Embryonic facial prominence (tissue), 1 donor: ENCODE results near the gene DMXL2.
"Not testable (repeated sequence)": the region's sequence is repeated elsewhere in the genome, so short reads cannot be mapped to it uniquely, and the experiment has no call there.

Experiments
- DNase-seq: peaks from one replicate; pipeline ENCODE4 v3.0.0-alpha.2; 2016; ENCODE audit errors: extremely low spot score

The DMXL2 gene

DNA sequence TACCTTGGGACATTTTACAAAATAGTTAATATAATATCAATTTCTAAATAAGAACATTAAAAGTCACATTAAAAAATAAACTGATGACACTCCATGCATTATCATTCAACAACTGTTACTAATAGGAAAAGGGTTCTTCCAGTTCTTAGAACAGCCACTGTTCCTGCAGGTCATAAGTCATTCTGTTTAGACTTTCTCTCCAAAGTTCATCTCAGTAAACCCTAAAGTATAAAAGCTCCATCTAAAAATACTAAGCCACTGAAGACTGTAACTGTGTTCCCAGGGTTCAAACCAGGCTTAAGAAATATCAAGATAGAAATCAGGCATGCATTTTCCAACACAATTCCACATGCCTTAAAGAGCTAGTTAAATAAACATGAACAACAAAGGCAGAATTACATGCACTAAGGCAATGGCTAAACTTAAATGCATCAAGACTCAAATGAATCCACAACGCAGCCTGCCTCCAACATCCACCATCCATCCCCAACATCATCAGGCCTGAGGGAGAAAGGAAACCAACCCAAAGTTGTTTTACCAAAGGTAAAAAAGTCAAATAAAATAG, 46.2 kb downstream of the DMXL2 start:
- DNase-seq = no peak

DNA sequence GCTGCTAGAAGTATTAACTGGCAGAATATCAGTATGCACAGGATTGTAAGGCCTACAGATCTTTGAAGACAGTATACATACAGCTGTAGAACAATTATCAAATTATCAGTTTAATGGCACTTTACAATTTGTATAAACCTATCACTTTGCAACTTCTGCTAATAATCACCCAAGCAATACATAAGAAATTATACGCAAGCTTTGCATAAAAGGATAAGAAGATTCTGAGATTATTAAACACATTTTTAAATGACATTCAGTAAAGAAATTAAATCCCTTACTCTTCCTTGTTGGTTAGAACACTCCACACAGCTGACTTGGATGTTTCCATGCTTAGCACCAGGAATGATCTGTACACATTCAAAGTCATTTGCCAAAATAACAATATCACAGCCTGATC, 46.8 kb downstream of the DMXL2 start:
- DNase-seq = no peak

DNA sequence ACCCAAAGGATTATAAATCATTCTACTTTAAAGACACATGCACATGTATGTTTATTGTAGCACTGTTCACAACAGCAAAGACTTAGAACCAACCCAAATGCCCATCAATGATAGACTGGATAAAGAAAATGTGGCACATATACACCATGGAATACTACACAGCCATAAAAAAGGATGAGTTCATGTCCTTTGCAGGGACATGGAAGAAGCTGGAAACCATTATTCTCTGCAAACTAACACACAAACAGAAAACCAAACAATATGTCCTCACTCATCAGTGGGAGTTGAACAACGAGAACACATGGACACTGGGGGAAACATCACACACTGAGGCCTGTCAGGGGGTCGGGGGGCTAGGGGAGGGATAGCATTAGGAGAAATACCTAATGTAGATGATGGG, 49.2 kb downstream of the DMXL2 start:
- not testable (repeated sequence) for DNase-seq

DNA sequence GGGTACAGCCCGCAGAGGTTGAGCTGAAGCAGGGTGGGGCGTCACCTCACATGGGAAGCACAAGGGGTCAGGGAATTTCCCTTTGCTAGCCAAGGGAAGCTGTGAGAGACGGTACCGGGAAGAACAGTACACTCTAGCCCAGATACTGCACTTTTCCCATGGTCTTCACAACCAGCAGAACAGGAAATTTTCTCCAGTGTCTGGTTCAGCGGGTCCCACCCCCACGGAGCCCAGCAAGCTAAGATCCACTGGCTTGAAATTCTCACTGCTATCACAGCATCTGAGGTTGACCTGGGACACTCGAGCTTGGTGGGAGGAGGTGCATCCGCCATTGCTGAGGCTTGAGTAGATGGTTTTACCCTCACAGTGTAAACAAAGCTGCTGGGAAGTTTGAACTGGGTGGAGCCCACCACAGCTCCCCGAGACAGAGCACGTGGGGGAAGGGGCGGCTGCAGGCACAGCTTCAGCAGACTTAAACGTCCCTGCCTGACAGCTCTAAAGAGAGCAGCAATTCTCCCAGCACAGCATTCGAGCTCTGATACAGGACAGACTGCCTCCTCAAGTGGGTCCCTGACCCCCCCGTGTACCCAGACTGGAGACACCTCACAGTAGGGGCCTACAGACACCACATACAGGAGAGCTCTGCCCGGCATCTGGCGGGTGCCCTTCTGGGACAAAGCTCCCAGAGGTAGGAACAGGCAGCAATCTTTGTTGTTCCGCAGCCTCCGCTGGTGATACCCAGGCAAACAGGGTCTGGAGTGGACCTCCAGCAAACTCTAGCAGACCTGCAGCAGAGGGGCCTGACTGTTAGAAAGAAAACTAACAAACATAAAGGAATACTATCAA, 53.4 kb downstream of the DMXL2 start:
- DNase-seq = not testable (repeated sequence)

DNA sequence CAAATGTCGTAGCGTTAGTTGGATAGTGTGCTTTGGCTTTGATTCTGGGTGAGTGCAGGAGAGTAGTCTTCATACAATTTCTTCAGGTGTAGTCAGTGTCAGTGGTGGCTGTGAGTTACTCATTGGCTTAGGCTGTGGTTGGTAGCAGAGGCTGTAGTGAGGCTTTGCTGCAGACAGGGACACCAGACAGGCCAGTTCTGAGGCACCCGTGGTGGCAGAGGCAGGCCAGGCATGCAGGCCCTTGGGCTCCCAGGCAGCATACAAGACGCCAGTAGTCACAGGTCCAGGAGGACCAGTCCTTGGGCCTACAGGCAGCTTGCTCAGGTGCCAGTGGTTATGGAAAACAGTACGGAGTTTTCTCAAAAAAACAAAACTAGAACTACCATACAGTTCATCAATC, 61.3 kb downstream of the DMXL2 start:
- no peak for DNase-seq

DNA sequence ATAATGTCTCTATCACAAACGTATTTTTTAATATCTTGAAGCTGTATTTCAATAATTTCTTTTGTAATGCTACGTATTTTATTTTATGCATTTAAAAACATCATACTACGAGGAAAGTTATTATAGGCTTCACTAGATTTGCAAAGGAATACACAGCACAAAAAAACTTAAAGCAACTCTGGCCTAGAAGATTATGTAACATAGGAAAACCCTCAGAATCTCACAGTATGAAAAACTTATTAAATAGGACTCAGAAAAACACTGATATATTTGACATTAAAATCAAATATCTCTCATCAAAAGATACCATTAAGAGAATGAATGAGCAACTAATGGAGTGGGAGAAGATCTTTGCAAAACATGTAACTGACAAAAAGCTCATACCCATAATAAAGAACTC, 63.7 kb downstream of the DMXL2 start:
- DNase-seq = no peak

DNA sequence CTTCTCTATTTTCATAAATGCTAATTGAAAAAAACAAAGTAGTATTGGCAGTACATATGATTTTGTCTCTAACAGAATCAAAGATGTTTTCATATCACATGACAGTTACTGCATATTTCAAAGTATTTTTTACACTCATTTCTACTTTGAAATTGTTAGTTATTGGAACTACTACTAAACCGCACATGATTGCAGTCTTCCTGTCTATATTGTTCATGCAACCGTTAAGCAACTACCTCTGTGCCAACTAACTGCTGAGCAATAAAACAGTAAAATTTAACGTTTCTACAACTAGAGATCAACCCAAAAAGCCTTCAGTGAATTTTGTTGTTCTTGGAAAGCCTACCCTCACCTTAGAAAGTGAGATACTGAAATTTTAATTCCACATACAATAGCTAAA, 64.2 kb downstream of the DMXL2 start:
- DNase-seq = no peak

DNA sequence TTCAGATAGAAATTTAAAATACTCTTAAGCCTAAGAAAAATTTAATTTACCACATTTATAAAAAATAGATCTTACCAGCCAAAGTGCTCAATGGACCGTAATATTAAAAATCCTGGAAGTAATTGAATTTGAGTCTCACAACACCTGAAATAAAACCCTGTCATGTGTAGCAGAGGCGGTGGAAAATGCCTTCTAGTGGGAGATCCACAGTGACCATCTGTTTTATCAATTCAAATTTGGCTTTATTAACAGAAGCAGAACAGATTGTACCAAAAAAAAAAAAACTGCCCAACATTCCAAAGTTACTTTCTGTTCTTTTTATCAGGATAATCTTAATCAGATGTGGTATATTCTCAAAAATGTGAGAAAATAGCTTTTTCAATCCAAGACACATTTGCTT, 71.7 kb downstream of the DMXL2 start:
- DNase-seq = no peak

DNA sequence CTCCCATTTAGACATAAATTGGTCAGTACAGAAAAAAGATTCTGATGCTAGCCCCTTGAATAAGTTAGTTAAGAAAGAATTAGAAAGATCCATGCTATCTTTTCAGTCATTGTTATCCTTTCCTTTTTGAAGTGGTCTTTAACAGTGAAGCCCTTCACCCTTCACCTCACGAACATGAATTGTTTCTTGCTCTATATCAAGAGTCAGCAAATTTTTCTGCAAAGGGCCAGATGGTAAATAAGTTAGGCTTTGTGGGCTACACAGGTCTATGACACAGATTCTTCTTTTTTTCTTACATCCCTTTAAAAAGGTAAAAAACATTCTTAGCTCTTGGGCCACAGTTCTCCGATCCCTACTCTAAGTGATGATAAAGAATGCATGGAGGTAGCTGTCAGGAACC, 74.9 kb downstream of the DMXL2 start:
- no peak for DNase-seq

DNA sequence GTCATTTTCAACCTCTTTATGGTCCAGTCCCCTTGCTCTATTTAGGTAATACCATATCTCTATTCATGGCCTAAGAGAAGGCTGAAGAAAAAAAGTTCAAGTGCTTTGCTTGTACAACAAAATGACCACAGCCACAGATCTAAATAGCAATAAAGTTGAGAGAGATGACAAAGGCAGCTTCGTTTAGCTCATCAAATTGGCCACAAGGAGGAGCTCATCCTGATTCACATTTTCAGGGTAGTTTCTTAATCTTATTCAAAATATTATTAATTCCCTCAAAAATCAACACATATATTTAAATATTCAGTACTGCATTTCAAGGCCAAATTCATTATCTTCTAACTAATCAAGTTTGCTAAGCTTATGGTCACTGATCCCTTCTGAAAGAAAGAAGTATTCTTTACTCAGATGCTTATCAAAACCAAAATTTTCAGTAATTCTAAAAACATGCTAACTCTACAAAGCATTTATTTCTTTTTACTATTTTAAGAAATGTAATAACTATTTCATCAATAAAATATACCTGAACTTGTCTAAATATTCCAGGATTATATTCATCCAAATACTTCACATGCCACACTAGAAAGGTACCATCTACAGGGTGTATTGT, 85.5 kb downstream of the DMXL2 start:
- DNase-seq = no peak

DNA sequence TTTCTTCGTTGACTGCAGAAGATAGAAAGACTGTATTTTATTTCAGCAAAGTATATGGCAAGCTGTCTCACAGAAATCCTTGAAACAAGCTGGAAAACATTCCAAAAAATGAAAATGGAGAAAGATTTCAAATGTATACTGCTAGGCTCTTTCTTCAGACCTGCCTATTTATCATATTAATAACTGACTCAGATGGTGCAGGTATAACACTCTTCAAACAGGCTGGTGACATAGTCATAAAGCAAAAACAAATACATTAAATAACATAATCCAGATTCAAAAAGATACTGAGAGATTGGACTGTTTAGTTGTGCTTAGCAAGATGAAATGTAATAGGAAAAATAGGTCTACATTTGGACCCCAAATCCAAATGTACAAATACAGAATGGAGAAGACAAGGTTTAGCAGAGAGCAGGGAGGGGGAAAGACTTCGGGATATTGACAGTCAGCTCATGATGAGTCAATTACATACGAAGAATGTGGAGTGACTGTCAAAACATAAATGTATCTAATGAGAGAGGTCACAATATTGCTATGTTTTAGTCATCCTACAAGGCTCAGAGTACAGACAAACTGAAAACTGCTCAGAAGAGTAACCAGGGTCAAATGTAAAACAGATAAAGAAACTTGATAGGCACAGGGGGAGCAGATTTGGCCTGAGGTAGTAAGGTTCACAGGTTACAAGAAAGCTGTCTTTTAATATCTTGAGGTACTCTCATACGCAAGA, 88.7 kb downstream of the DMXL2 start:
- DNase-seq = no peak

DNA sequence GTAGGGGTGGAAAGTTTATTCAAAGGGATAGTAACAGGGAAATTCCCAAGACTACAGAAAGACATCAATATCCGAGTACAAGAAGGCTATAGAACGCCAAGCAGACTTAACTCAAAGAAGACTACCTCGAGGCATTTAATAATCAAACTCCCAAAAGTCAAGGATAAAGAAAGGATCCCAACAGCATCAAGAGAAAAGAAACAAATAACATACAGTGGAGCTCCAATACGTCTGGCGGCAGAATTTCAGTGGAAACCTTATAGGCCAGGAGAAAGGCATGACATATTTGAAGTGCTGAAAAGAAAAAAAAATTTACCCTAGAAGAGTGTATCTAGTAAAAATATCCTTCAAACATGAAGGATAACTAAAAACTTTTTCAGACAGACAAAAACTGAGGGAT, 95.6 kb downstream of the DMXL2 start:
- no peak for DNase-seq

DNA sequence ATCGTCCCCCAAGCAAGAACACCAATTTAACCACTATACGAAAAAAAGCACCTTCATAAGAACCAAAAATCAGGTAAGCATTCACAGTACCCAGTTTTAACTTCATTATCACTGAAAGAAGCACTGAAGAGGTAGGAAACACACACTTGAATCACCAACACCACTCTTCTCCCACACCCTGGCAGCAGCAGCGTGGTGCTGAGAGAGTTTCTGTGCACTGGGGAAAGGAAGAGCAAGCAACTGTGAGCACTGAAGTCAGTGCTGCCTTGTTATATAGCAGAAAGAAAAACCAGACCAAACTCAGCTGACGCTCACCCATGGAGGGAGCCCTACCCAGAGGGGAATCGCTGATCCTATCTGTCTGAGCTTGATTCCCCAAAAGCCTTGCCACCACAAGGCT, 98.2 kb downstream of the DMXL2 start:
- no peak for DNase-seq

DNA sequence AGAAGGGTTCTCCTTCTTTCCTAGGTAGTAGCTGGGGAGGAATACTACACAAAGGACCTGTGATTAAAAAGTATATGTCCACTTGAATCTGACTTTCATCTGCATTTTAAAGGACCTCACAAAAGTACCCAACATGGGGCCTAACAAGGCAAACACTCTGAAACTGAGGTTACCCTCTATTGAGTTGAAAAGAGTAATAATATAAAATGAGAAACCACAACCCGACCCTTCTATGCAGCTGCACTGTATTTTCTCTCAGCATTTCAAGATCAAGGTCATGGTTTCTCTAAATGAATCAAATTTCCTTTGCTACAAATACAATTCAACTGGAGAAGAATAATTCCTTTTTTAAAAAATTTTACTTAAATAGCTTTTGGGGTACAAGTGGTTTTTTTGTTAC, 106.3 kb downstream of the DMXL2 start:
- no peak for DNase-seq

DNA sequence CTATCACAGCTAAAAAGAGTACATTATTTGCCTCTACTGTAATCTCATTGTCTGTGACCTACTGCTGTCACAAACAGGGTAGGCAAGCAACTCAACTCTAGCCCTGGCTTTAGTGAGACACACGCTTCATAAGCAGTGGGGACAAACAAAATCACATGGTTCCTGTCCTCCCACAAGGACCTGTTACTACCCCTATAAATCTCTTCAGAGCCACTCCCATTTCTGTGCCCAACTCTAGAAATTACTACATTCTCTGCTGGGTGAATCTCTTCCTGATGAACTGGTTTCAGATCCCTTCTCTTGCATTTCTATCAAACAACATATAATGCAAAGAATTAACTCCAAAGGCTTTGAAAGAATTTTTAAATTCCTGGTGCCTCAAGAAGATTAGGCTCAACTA, 117.3 kb downstream of the DMXL2 start:
- DNase-seq = no peak

DNA sequence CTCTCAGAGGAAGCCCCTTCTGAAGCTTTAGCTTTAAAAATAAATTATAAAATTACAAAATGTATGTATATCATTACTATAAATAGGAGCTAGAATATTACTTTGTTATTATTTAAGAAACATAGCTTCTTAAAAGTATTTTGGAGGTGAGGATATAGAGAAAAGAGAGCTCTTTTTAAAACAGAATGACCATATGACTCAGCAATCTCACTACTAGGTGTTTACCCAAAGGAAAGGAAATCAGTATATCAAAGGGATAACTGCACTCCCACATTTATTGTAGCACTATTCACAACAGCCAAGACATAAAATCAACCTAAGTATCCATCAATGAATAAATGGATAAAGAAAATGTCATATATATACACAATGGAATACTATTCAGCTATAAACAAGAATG, 119.6 kb downstream of the DMXL2 start:
- no peak for DNase-seq

DNA sequence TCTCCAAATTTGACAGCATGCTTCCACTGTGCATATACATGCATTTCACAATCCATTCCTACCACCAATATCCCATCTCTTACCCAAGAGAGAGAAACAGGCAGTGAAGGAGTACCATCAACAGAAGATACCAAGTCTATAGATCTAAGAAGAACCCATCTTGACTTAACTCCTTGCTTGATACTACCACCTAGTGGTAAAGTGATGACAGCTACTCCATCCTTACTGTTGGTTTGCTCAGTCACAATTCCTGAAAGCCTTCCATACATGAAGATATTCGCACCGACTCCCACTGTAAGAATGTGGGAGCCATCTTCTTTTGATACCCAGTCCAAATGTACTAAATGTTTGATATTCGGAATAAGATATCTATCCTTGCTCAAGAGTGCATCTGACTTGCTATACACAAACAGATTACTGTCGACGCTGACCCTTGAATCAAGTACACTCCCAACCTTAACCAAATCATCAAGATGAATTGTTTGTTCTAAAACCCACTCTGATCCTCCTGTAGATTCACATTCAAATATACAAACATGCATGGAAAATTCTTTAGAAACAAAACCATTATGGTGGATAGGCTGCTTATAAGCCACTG, 123.1 kb downstream of the DMXL2 start:
- no peak for DNase-seq

DNA sequence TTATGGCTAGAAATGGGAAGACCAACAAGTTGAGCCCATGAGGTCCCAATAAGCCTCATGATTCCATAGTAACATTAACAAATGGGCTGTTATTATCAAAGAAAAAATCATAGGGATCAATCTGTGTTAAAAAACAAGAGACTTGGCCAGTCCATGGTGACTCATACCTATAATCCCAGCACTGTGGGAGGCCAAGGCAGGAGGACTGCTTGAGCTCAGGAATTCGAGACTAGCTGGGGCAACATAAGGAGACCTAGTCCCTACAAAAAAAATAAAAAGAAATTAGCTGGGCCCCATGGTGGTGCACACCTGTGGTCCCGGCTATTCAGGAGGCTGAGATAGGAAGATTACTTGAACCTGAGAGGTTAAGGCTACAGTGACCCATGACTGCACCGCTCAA, 124.8 kb downstream of the DMXL2 start:
- no peak for DNase-seq

DNA sequence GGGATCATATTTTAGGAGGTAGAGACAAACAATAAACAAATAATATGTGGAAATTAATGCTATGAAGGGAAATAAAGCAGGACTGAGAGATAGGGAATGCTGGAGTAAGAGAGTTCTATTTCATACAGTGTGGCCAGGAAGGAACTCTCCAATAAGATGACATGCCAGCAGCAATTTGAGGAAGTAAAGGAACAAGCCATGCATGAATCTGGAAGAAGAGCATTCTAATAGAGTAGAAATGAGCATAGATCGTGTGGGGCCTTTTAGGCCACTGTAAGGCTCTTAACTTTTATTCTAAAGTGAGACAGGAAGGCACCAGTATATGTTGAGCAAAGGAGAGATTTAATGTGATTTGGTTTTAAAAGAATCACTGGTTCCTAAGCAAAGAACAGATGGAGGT, 126.3 kb downstream of the DMXL2 start:
- DNase-seq = no peak

DNA sequence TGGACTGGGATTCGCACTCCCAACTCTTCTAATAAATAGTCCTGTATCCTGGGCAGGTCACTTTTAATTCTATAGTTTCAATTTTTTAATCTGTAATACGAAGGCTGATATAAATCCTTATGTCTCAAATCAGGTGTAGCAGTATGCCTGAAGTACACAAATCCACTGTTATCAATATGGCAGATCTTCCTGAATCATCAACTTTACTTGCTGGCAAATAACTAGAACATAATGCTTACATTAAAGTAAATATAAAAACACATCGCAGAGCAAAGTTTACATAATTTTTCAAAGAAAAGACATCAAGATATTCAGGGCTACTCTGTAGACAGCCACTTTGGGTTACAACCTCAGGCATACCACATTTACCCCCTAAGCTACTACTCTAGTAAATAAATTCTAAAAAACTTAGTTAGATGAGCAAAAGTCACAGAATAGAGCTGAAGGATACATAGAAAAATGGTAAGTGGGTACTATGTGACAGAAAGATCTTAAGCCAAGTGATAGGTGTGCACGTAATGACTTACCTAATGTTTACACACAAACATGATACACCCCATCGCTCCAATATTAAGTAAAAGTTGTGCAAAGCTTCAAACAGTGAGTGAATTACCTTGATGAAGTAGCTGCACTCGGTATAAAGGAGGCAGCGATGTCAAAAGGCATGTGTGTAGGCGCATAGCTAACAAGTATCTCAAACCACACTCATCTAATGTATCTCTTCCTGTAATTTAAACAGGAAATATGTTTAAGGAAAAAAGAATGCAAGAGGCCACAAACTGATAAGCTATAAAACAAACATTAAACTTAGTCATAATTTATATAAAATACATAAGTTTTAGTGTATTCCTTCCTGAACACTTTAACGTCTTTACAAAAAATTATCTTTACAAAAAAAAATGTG, 127.9 kb downstream of the DMXL2 start:
- DNase-seq = no peak

DNA sequence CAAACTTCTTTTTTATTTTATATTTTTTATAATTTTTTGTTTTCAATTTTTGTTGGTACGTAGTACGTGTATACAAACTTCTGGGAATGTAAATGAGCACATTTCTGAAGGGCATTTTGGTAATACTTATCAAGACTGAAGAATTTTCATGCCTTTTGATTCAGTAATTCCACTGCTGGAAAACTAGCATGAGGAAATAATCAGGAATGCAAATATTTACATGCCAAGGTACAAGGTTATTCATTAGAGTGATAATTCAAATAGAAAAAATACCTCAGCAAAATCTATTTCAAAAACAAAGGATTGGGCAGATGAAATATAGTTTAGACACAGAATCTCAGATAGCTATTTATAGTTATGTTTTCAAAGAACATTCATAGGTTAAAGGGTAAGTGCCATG, 128.7 kb downstream of the DMXL2 start:
- DNase-seq = no peak
